ENCODE measurements around the gene C2CD4B.

Gene C2CD4B, protein sequence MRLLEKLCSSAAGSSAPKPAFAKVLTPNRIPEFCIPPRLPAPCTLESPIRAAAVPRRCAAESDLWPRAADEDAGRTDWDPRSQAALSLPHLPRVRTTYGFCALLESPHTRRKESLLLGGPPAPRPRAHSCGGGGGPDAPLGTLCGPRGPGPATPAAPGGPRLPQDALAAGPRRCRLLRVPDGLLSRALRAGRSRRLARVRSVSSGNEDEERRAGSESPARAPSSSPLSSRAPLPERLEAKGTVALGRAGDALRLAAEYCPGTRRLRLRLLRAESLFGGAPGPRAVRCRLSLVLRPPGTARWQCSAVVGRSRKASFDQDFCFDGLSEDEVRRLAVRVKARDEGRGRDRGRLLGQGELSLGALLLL

DNA sequence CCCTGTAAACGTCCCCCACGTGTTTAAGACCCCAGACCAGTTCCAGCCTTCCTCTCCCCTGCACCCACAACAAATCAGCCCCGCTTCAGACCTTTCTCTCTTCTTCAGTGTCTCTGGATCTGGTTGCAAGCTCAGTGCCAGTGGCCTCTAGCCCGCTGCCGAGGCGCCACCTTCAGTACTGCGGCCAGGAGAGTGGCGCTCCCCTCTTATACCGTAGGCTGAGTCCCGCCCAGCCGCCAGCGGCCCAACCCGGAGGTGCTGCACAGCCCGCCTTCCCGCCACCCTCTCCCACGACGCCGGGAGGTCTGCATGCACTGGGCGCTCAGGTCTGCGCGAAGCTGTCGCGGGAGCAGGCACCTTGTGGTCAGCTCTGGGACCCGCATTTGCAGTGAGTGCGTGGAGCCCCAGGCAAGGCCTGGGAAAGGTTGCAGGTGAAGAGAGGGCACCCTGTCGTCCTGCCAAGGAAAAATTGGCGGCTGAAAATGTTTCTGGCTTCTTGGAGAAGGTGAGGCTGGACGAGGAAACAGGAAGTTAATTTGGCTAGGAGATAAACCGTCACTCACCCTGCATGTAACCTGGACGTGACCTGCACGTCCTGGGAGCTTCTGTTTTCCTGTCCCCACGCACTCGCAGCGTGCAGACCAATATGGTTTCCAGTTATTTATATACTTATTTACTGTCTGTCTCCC is at the start of gene C2CD4B:
Gene C2CD4B, minus strand, starts transcription at position 182 of the 689 bp plus-strand sequence. CDS start 301 bp downstream, outside the sequence.
- DNase-seq (ENCODE audit: low read depth in 3 of 3), result no peak

DNA sequence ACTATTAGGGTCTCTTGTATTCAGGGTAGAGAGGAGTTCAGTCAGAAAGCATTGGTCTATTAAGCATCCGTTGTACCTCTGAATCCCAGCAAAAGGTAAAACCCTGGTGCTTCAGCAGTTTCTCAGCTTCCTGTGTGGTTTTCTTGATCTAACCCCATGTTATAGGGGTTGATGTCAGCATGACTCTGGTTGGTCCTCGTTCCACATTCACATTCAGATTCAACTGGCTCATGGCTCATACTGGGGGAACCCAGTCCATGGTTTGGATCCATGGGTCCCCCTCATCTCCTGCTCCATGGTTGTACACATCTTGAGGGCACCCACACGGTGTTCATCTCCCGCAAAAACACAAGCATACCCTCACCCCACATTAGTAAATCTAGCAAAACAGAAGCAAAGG is 47.7 kb upstream of the C2CD4B start:
- DNase-seq (ENCODE audit: low read depth in 3 of 3), result no peak

DNA sequence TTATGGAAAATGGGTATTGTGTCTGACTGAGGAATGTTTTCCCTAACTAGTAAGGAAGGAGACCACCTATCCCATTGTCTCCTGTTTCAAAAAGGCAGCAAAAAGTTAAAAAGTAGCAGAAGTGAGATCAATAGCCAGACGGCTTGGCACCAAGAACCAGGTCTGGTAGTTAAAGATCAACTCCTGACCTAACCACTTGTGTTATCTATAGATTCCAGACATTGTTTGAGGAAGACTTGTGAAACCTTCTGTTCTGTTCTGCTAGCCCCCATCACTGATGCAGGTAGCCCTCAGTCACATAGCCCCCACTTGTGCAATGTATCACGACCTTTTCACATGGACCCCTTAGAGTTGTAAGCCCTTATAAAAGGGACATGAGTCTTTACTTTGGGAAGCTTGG is 46.3 kb upstream of the C2CD4B start:
- DNase-seq (ENCODE audit: low read depth in 3 of 3), result no peak

DNA sequence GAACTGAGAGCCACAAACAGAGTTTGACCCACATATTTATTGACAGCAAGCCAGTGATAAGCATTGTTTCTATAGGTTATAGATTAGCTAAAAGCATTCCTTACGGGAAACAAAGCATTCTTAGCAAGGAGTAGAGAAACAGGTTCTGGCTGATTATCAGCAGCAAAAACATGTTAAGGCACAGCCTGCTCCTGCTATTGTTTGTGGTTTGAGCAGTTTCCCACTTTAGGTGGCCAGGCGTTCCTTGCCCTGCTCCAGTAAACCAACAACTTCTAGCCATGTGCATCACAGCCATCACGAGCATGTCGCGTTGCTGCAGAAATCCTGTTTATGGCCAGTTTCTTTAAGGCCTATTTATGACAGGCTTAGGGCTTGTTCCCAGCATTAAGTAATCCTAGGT is 44.7 kb upstream of the C2CD4B start:
- no peak for DNase-seq (ENCODE audit: low read depth in 3 of 3)

DNA sequence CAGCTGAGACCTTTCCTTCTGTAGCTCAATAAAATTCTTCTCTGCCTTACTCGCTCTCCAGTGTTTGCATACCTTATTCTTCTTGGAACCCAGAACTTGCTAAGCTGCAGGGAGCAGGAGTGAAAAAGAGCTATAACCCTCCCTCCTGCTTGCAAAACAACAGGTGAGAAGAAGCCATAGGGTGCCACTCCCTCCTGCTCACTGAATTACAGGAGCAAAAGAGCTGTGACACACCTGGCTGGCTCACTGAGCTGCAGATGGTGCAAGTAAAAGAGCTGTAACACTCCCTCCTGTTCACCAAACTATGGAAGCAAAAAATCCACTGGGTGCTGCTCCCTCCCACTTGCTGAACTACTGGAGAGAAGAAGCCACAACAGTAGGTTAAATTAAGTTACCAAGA is 44.2 kb upstream of the C2CD4B start:
- DNase-seq (ENCODE audit: low read depth in 3 of 3), result no peak

DNA sequence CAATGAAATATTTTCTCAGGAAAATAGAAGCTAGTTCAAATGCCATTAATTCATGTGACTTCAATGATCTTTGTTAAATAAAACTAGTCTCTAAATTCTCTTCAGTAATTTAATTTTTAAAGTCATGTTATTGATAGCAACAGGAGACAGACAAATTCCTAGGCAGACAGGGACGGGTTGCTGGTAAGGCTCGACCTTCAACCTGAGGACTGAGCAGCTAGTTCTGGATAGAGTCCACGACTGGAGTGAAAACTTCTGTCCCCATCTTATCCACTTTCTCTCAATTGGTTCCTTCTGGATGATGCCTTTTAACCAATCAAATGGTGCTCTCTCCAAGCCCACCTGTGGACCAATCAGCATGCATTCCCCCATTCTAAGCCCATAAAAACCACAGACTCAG is 43.8 kb upstream of the C2CD4B start:
- no peak for DNase-seq (ENCODE audit: low read depth in 3 of 3)

DNA sequence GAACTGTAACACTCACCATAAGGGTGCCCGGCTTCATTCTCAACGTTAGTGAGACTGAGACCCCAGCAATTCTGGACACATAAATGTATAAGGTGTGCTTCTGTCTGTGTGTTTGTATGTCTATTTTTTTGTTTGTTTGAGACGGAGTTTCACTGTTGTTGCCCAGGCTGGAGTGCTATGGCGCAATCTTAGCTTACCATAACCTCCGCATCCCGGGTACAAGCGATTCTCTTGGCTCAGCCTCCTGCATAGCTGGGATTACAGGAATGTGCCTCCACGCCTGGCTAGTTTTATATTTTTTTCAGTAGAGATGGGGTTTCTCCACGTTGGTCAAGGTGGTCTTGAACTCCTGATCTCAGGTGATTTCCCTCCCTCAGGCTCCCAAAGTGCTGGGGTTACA is 43.3 kb upstream of the C2CD4B start:
- DNase-seq (ENCODE audit: low read depth in 3 of 3), result no peak

DNA sequence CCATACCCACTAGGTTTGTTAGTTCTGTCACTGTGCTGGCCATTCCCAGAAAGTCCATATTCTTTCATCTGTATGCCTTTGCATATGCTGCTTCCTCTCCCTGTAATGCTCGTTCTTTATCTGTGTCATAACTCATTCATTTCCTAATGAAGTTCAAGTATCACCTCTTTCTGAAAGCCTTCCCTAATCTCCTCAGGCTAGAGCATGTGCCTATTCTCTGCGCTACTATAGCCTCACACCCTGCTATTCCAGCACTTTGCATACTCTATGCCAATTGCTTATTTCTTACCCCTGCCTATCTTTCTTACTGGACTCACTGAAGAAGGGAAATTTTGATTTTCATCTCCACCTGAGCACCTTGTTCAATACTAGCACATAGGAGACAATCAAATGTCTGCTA is 25.6 kb upstream of the C2CD4B start:
- no peak for DNase-seq (ENCODE audit: low read depth in 3 of 3)

DNA sequence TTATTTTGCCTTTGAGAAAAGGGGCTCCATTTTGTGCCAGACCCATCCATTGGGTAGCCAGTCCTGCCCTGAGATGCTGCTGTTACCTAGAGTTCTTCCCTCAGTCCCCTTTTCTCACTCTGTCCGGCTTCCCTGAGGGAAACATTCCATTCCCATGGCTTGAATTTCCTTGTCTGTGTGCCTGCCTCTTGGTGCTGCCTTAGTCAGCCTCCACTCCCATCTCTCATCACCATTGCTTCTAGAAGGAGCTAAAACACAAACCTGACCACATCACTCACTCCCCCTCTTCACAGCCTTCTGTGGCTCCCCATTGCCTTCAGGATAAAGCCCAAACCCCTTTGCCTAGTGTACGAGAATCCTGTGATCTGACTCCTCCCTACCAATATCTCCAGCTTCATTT is 25.2 kb upstream of the C2CD4B start:
- DNase-seq (ENCODE audit: low read depth in 3 of 3), result no peak

DNA sequence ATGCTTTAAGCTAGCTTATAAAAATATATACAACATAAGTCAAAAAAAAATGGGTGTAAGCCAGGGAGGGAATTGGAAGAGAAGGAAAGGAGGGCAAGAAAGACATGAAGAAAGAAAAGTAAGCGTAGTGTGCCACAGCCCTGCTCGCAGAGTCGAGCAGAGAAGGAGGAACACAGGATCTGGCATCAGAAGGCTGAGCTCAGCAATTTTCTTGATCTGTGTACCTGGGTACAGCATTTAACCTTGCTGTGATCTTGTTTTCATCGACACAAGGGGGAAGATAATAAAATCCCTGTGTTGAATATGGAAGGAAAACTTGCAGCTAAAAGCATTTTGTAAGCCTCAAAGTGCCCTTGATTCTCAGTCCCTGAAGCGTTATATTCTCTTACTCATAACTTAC is 23.7 kb upstream of the C2CD4B start:
- DNase-seq (ENCODE audit: low read depth in 3 of 3), result no peak

DNA sequence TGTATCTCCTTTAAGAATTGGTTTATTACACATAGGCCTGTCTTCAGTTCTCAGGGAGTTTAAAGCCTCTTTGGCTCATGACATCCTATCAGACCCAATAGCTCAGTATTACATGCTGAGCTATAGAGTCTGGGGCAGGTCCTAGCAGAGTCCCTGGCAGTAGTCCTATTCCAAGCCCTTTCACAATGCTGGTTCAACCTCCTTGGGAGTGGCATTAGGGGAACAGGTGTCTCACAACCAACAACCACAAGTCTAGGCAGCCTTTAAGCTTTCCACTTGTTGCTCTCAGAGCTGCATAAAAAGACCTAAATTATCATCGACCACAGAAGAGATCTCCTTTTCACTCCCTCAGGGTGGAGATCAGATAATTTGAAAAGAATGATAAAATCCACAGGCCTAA is 22.8 kb upstream of the C2CD4B start:
- no peak for DNase-seq (ENCODE audit: low read depth in 3 of 3)

DNA sequence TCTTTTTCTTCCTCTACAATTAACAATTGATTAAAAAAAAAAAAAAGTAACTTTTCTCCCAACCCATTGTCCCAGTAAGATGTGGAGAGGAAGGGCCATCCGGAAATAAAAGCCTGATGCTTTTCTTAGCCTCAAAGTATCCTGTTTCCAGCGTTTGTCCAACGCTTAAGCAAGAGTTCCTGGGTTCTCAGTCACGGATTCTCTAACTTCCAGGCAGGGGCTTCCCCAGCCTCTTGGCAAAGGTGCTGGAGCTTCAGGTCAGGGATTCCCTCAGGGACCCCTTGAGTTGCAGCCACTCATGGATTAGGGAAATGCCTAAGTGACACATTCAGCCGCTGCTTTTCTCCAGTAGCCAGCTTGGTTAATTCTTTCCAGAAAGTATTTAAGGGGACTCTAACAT is 22.3 kb upstream of the C2CD4B start:
- DNase-seq (ENCODE audit: low read depth in 3 of 3), result no peak

DNA sequence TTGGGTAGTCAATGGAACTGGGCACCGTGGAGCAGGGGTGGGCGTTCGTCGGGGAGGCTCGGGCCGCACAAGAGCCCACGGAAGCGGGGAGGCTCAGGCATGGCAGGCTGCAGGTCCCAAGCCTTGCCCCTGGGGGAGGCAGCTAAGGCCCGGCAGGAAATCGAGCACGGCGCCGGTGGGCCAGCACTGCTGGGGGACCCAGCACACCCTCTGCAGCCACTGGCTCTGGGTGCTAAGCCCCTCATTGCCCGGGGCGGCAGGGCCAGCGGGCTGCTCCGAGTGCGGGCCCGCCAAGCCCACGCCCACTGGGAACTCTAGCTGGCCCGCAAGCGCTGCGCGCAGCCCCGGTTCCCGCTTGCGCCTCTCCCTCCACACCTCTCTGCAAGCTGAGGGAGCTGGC is 21.5 kb upstream of the C2CD4B start:
- DNase-seq (ENCODE audit: low read depth in 3 of 3), result no peak

DNA sequence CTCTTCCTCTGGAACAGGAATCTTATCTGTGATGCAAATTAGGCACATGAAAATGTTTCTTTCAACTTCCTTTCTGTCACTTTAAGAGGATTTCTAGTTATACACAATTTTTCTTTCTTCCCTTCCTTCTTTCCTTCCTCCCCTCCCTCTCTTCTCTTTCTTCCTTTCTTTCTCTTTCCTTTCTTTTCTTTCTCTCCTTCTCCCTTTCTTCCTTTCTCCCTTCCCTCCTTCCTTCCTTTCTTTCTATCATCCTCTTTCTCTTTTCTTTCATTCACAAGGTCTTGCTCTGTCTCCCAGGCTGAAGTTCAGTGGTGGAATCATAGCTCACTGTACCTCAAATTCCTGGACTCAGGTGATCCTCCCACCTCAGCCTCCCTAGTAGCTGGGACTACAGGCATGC is 18.0 kb upstream of the C2CD4B start:
- DNase-seq (ENCODE audit: low read depth in 3 of 3), result no peak

DNA sequence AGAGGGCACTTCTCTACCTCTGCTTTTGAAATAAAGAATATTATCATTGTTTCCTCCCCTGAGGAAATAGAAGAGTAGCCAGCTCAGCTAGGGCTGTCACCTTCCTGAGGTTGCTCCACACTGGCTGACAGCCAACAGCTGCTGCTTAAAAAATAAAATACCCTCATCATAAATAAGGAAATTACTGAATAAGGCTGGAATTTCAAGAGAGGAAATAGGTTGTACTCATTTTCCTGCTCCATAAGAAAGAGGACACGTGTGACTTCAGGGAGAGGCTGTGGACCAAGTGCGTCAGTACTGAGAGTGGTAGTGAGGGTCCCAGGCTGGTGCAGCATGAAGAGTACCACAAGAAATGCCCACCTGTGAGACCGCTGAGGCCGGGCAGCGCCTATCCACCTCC is 8.1 kb upstream of the C2CD4B start:
- no peak for DNase-seq (ENCODE audit: low read depth in 3 of 3)

DNA sequence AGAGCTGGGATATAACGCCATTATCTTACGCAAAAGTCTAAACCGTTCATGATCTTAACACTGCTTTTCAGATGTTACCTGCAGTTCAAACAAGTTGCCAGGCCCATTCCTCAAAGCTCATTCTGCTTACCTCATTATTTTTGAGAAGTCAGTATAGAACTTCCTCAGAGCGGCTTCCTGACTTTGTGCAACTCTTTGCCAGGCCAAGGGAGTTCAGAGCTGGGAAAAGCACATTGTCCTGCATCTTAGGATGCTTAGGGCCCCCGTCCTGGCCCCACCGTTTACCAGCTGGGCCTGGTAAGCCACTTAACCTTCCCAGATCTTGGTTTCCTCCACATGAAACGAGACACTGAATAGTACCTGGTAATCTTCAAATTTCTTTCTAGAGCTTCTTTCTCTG is 6.8 kb upstream of the C2CD4B start:
- DNase-seq (ENCODE audit: low read depth in 3 of 3), result no peak

DNA sequence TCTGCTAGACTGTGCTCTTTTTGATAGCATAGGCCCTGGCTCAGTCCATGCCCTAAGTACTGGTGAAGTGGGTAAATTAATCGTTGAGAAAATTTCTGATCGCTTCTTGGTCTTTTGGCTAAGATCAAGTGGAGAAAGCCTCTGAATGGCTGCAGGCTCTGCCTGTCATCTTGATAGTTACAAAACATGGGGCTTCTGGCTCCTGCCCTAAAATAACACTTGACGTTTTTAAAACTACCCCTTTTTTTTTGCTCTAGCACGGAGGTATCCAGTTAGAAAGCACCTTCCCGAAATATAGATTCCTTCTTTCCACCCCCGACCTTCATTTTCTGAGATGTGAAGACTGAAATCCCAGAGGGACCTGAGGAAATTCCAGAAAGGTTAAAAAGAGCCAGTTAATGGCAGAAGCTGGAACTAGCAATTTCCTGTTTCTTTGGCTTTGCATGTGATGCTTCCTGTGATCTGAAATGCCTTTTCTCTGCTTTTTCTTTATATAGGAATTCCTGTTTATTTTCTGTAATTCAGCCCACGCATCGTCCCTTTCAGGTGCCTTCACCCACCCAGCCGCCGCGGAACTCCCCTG is 799 bp upstream of the C2CD4B start:
- no peak for DNase-seq (ENCODE audit: low read depth in 3 of 3)

DNA sequence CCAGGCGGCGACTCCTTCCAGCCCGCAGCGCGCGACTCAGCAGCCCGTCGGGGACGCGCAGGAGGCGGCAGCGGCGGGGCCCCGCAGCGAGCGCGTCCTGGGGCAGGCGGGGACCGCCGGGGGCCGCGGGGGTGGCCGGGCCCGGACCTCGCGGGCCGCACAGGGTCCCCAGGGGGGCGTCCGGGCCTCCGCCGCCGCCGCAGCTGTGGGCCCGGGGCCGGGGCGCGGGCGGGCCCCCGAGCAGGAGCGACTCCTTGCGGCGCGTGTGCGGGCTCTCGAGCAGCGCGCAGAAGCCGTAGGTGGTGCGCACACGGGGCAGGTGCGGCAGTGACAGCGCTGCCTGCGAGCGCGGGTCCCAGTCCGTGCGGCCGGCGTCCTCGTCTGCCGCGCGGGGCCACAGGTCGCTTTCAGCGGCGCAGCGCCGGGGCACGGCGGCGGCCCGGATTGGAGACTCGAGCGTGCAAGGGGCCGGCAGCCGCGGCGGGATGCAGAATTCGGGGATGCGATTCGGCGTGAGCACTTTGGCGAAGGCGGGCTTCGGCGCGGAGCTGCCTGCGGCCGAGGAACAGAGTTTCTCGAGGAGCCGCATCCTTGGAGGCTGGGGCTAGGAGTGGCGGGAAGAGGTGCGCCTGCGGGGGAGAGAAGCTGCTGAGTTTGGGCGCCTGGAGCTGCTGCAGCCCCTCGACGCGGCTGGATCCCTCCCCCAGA is 535 bp downstream of the C2CD4B start:
- no peak for DNase-seq (ENCODE audit: low read depth in 3 of 3)

DNA sequence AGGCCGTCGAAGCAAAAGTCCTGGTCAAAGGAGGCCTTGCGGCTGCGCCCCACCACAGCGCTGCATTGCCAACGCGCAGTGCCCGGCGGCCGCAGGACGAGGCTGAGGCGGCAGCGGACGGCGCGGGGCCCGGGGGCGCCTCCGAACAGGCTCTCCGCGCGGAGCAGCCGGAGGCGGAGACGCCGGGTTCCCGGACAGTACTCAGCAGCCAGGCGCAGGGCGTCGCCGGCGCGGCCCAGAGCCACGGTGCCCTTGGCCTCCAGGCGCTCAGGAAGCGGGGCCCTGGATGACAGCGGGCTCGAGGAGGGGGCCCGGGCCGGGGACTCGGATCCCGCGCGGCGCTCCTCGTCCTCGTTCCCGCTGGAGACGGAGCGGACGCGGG is 1.1 kb downstream of the C2CD4B start:
- DNase-seq (ENCODE audit: low read depth in 3 of 3), result no peak

DNA sequence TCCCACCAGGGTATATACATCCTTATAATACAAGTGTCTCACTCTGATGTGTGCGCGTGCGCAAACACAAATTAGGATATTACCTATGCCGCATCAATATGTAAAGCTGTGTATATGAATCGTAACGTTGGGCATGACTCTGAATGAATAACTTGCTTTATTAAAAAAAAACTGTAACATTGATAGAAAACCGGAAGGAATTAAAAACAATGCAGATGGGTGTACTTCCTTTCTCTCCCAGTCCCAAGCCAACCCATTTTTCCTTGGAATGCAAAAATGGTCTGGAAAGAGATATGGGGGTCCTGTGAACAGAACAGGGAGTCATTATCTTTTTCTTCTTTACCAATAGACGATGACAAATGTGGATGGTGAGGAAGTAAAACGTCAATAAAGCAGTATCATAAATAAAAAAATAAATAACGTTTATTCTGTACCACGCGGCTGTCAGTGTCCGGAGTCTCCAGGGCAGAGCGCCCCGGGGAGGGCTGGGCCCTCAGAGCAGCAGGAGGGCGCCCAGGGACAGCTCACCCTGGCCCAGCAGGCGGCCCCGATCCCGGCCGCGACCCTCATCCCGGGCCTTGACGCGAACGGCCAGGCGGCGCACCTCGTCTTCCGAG is 1.6 kb downstream of the C2CD4B start:
- no peak for DNase-seq (ENCODE audit: low read depth in 3 of 3)

DNA sequence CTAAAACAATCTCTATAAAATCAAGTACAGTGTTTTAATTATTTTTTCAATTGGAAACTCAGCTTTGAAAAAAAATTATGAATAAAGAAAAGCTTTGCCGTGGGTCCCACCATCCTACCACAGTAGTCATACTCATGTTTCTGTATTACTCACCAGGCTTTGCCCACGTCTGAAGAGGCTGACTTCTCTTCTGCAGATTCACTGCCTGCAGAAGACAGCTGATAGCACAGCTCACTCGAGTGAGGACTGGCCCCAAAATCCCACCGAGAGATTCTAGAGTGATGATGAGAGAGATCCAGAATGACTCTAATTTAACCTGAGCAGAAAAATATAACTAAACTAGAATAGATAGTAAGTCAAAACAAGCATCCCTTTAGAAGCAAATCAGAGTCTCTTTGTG is 11.9 kb downstream of the C2CD4B start:
- peak; percentile 28 to 46 (median 31) for DNase-seq (ENCODE audit: low read depth in 3 of 3)

DNA sequence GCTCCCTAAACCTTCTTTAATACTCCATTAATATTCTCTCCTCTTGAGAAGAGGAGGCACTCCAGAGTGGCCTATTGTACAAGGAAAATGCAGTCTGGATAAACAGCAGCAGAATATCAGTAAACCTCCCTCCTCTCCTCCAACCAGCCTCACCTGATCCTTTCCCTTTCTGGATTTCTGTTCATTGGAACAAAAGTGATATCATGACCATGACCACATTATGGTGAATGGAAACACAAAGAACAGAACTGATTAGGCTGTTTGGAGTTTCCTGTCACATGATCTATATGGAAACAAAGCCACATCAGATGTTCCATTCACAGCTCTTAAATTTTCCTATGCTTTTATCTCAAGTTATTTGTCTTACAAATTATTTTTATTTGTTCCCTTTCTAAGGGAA is 14.6 kb downstream of the C2CD4B start:
- no peak for DNase-seq (ENCODE audit: low read depth in 3 of 3)

Measured in stimulated activated CD4-positive, alpha-beta T cell treated with anti-CD3 and anti-CD28 coated beads, TNF-alpha, amount 100 ng/mL, for 48 hours (primary cell).